ENCODE measurements around the gene EIF4E3. TPM values are rescaled to one million over a fixed set of nuclear protein-coding genes. Genes with fewer than 3 reads are reported as not detected.

The EIF4E3 gene
- polyA plus RNA-seq, 1 of the 3 experiments (the other 2 are of a cell fraction) = 0.67 TPM

- no peaks in the 10 kb centered on the region for H3K79me2 ChIP-seq (ENCODE audit: insufficient read depth)
- no peaks in the 10 kb centered on the region for H4K20me1 ChIP-seq (ENCODE audit: insufficient read depth)
- H3K9ac ChIP-seq = no peak overlapping the region
- no peaks in the 10 kb centered on the region for H3K36me3 ChIP-seq (replicated peaks in 1 of 2; ENCODE audit: control insufficient read depth in 1 of 2, insufficient read depth in 2 of 2, low read length in 1 of 2)
- 81% methylated on average over 2 of the region's 2 CpGs for WGBS (ENCODE audit: low lambda C conversion rate)
- H3F3A ChIP-seq (replicated peaks; ENCODE audit: insufficient read depth) = no peaks in the 10 kb centered on the region
- H3K4me2 ChIP-seq = no peak overlapping the region
- no peaks in the 10 kb centered on the region for H3K4me1 ChIP-seq (ENCODE audit: control insufficient read depth in 1 of 2, insufficient read depth in 2 of 2, low read depth in 1 of 2, low read length in 1 of 2)
- TF ChIP-seq MXI1 (IDR thresholded peaks at IDR 0.05; ENCODE audit: low read depth, low read length) (no peak), REST (IDR thresholded peaks at IDR 0.05; ENCODE audit: low read depth, low read length) (no peak), CHD2 (IDR thresholded peaks at IDR 0.05; ENCODE audit: low read length, partially characterized antibody) (no peak), YY1 (IDR thresholded peaks at IDR 0.05; ENCODE audit: low read depth) (no peak), SIN3A (IDR thresholded peaks at IDR 0.05; ENCODE audit: borderline replicate concordance, low read depth, low read length) (no peak)
- no peak overlapping the region for H2AFZ ChIP-seq (ENCODE audit: low read depth)
- no peak overlapping the region for H3K4me3 ChIP-seq (ENCODE audit: low read depth in 2 of 2, low read length in 1 of 2)
- ChIA-PET POLR2A (no interaction called here), CTCF (no interaction called here)
- H3K9me3 ChIP-seq = no peaks in the 10 kb centered on the region
- no peaks in the 10 kb centered on the region for H3K27me3 ChIP-seq (ENCODE audit: insufficient read depth)
- no peaks in the 10 kb centered on the region for H3K9me2 ChIP-seq
- DNase-seq = no peak
- H3K27ac ChIP-seq (ENCODE audit: low read depth in 2 of 2, low read length in 1 of 2) = no peak overlapping the region
Measured at GRCh38 chr3:71676931-71677330, 48.3 kb downstream of the EIF4E3 start.

- Histone ChIP-seq H3K9me3 (no peaks in the 10 kb centered on the region), H3K4me1 (ENCODE audit: control insufficient read depth in 1 of 2, insufficient read depth in 2 of 2, low read depth in 1 of 2, low read length in 1 of 2) (no peaks in the 10 kb centered on the region), H4K20me1 (ENCODE audit: insufficient read depth) (no peaks in the 10 kb centered on the region), H3K4me3 (ENCODE audit: low read depth in 2 of 2, low read length in 1 of 2) (no peak overlapping the region), H3K27me3 (ENCODE audit: insufficient read depth) (no peaks in the 10 kb centered on the region), H3K36me3 (replicated peaks in 1 of 2; ENCODE audit: control insufficient read depth in 1 of 2, insufficient read depth in 2 of 2, low read length in 1 of 2) (no peaks in the 10 kb centered on the region), H3K27ac (ENCODE audit: low read depth in 2 of 2, low read length in 1 of 2) (no peak overlapping the region), H2AFZ (ENCODE audit: low read depth) (no peak overlapping the region), H3F3A (replicated peaks; ENCODE audit: insufficient read depth) (no peaks in the 10 kb centered on the region), H3K79me2 (ENCODE audit: insufficient read depth) (no peaks in the 10 kb centered on the region), H3K9me2 (no peaks in the 10 kb centered on the region), H3K4me2 (no peak overlapping the region), H3K9ac (no peak overlapping the region)
- TF ChIP-seq ZBTB33 (IDR thresholded peaks at IDR 0.05; ENCODE audit: borderline replicate concordance, low read depth) (no peak), EP300 (IDR thresholded peaks at IDR 0.05; ENCODE audit: borderline replicate concordance in 1 of 2, low read depth in 1 of 2, low read length in 1 of 2) (no peak), NFIC (IDR thresholded peaks at IDR 0.05; ENCODE audit: borderline replicate concordance) (no peak), CHD2 (IDR thresholded peaks at IDR 0.05; ENCODE audit: low read length, partially characterized antibody) (no peak)
- ChIA-PET CTCF (interaction anchor here (1.3 kb wide), 1 partner anchor 10 kb away, joined by 4 read pairs; no protein-coding TSS in a partner anchor), POLR2A (no interaction called here)
- DNase-seq = no peak
- 87% methylated on average over 1 of the region's 1 CpG for WGBS (ENCODE audit: low lambda C conversion rate)
Measured at GRCh38 chr3:71673486-71673885, 51.7 kb downstream of the EIF4E3 start.

All from SK-N-SH (cell line).